ENCODE measurements around the gene PHC3.

GRCh38 chr3:170049146-170050000 lies 132.2 kb downstream of the PHC3 start:
- TF ChIP-seq EZH2 (IDR thresholded peaks at IDR 0.05; ENCODE audit: borderline replicate concordance, low read depth, low read length, poor library complexity, severe bottlenecking) (no peak), CTCF (conservative IDR thresholded peaks at IDR 0.05; ENCODE audit: low read depth, low read length) (no peak)
